GM19025 (cell line): Measurements from ENCODE around the gene SBNO2.
"Not testable (repeated sequence)": the region's sequence is repeated elsewhere in the genome, so short reads cannot be mapped to it uniquely, and the experiment has no call there.

Experiments
- ATAC-seq: cut with Tn5 transposase; IDR thresholded peaks from one replicate; pipeline ENCODE4 v1.9.1; 2021; ENCODE audit warnings: mild to moderate bottlenecking, low read depth, moderate library complexity; ENCODE audit not compliant: unreplicated experiment

Gene SBNO2

GRCh38 chr19:1122021-1122971 is 51.8 kb downstream of the SBNO2 start:
- no peak for ATAC-seq

GRCh38 chr19:1121395-1121794 is 52.7 kb downstream of the SBNO2 start:
- ATAC-seq: no peak

GRCh38 chr19:1119475-1120217 is 54.4 kb downstream of the SBNO2 start:
- ATAC-seq: no peak

- no peak for ATAC-seq
Observed at GRCh38 chr19:1118999-1119398, 55.1 kb downstream of the SBNO2 start.

- ATAC-seq: no peak
Observed at GRCh38 chr19:1117654-1118053, 56.4 kb downstream of the SBNO2 start.

- no peak for ATAC-seq
Observed at GRCh38 chr19:1116726-1117581, 57.1 kb downstream of the SBNO2 start.

- ATAC-seq: no peak
Observed at GRCh38 chr19:1115646-1116420, 58.2 kb downstream of the SBNO2 start.

GRCh38 chr19:1114728-1115127 is 59.3 kb downstream of the SBNO2 start:
- not testable (repeated sequence) for ATAC-seq

GRCh38 chr19:1113986-1114483 is 60.0 kb downstream of the SBNO2 start:
- ATAC-seq: no peak

GRCh38 chr19:1113030-1113985 is 60.8 kb downstream of the SBNO2 start:
- no peak for ATAC-seq

- no peak for ATAC-seq
Observed at GRCh38 chr19:1112268-1113029, 61.6 kb downstream of the SBNO2 start.

GRCh38 chr19:1111641-1112267 is 62.3 kb downstream of the SBNO2 start:
- no peak for ATAC-seq

GRCh38 chr19:1110809-1111640 is 63.0 kb downstream of the SBNO2 start:
- ATAC-seq: no peak

GRCh38 chr19:1109697-1110671 is 64.1 kb downstream of the SBNO2 start:
- no peak for ATAC-seq

- ATAC-seq: no peak
Observed at GRCh38 chr19:1109032-1109551, 65.0 kb downstream of the SBNO2 start.
